ENCODE data around the gene PEX5L.

- TF ChIP-seq, protein P1, sequence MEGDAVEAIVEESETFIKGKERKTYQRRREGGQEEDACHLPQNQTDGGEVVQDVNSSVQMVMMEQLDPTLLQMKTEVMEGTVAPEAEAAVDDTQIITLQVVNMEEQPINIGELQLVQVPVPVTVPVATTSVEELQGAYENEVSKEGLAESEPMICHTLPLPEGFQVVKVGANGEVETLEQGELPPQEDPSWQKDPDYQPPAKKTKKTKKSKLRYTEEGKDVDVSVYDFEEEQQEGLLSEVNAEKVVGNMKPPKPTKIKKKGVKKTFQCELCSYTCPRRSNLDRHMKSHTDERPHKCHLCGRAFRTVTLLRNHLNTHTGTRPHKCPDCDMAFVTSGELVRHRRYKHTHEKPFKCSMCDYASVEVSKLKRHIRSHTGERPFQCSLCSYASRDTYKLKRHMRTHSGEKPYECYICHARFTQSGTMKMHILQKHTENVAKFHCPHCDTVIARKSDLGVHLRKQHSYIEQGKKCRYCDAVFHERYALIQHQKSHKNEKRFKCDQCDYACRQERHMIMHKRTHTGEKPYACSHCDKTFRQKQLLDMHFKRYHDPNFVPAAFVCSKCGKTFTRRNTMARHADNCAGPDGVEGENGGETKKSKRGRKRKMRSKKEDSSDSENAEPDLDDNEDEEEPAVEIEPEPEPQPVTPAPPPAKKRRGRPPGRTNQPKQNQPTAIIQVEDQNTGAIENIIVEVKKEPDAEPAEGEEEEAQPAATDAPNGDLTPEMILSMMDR (IDR thresholded peaks at IDR 0.05) = no peak
- TF ChIP-seq EP300 (IDR thresholded peaks at IDR 0.05) = no peak
Measured at GRCh38 chr3:179819379-179819778, 217.4 kb downstream of the PEX5L start.

Data from tibial nerve (tissue), 4 donors.